Activated CD4-positive, alpha-beta T cell treated with anti-CD3 and anti-CD28 coated beads for 36 hours (primary cell): Measurements from ENCODE around the gene CALHM1. TPM values are rescaled to one million over a fixed set of nuclear protein-coding genes. Genes with fewer than 3 reads are reported as not detected.

Experiments
- ATAC-seq: fragments of 200-7000 bp; cut with Tn5 transposase; one replicate; pipeline ENCODE4 v1.10.0; 2021; ENCODE audit warnings: mild to moderate bottlenecking, moderate library complexity
- CTCF ChIA-PET: fragments of 350-600 bp; sonication (Branson Sonifier 250); formaldehyde crosslinking; loops from one replicate; lab custom pipeline; 2021; ENCODE audit warnings: antibody characterized with exemption; lab: Charles Lee
- POLR2A ChIA-PET: fragments of 350-600 bp; sonication (Branson Sonifier 250); formaldehyde crosslinking; loops from one replicate; lab custom pipeline; 2021; ENCODE audit warnings: antibody characterized with exemption, inconsistent platforms; lab: Charles Lee
- DNase-seq: peaks from one replicate; pipeline ENCODE4 v3.0.0-alpha.2; 2020
- H3K27ac Mint-ChIP-seq: one replicate; pipeline ENCODE4 v1.8.0; 2021; ENCODE audit warnings: mixed read lengths
- H3K27me3 Mint-ChIP-seq: one replicate; pipeline ENCODE4 v1.8.0; 2021; ENCODE audit warnings: mixed read lengths
- H3K36me3 Mint-ChIP-seq: one replicate; pipeline ENCODE4 v1.8.0; 2021; ENCODE audit warnings: low read depth, mixed read lengths
- H3K4me1 Mint-ChIP-seq: one replicate; pipeline ENCODE4 v1.8.0; 2021; ENCODE audit warnings: mixed read lengths
- H3K4me3 Mint-ChIP-seq: one replicate; pipeline ENCODE4 v1.8.0; 2021; ENCODE audit warnings: mild to moderate bottlenecking, moderate library complexity, mixed read lengths
- H3K9me3 Mint-ChIP-seq: one replicate; pipeline ENCODE4 v1.8.0; 2021; ENCODE audit warnings: low read depth, mixed read lengths
- intact Hi-C, 2 experiments: fragments of 100-400 bp; cut with DNase I in 1 of 2; cut with micrococcal nuclease in 1 of 2; formaldehyde crosslinking; loops; one replicate each; pipeline versions ENCODE4 v1.14.2 to v1.15.1; 2022 to 2024; cut with DNase I, micrococcal nuclease
- total RNA-seq, 2 experiments: library from RNA; stranded (reverse); gene quantifications; one replicate each; pipeline ENCODE4 v1.2.3, GENCODE V29; 2021

Gene CALHM1
- total RNA-seq, 2 experiments from 2014 or later, result not detected

- CTCF ChIA-PET, result no interaction called here
- intact Hi-C loops, result no loop called here
- Mint-ChIP-seq H3K4me1 (peaks cover 13% of the 10 kb centered on the region), H3K4me3 (no peak overlapping the region), H3K36me3 (peaks cover 62% of the 10 kb centered on the region), H3K27ac (no peak overlapping the region), H3K9me3 (no peaks in the 10 kb centered on the region), H3K27me3 (no peaks in the 10 kb centered on the region)
- no peak for DNase-seq
- POLR2A ChIA-PET, result no interaction called here
- ATAC-seq, result no peak
Measured at GRCh38 chr10:103444478-103444877, 14.2 kb downstream of the CALHM1 start.

GRCh38 chr10:103443475-103444185, 15.1 kb downstream of the CALHM1 start:
- Mint-ChIP-seq H3K9me3 (no peaks in the 10 kb centered on the region), H3K27me3 (no peaks in the 10 kb centered on the region), H3K27ac (no peak overlapping the region), H3K36me3 (peaks cover 62% of the 10 kb centered on the region), H3K4me1 (peaks cover 5% of the 10 kb centered on the region), H3K4me3 (no peak overlapping the region)
- ChIA-PET POLR2A (no interaction called here), CTCF (interaction anchor here (1.4 kb wide), 1 partner anchor 28 kb away, joined by 4 read pairs; no protein-coding TSS in a partner anchor)
- DNase-seq (no peak), ATAC-seq (no peak)
- intact Hi-C loops, result no loop called here

- H3K36me3 Mint-ChIP-seq, result peaks cover 61% of the 10 kb centered on the region
- DNase-seq, result no peak
- H3K27ac Mint-ChIP-seq, result no peak overlapping the region
- no peaks in the 10 kb centered on the region for H3K4me1 Mint-ChIP-seq
- CTCF ChIA-PET, result interaction anchor here (1.0 to 1.4 kb wide), 3 partner anchors 26 to 41 kb away, joined by 3 to 4 read pairs (median 4); no protein-coding TSS in a partner anchor
- no peak for ATAC-seq
- H3K9me3 Mint-ChIP-seq, result no peaks in the 10 kb centered on the region
- POLR2A ChIA-PET, result no interaction called here
- intact Hi-C loops, result no loop called here
- H3K27me3 Mint-ChIP-seq, result no peaks in the 10 kb centered on the region
- no peak overlapping the region for H3K4me3 Mint-ChIP-seq
Measured at GRCh38 chr10:103442031-103442461, 16.7 kb downstream of the CALHM1 start.

GRCh38 chr10:103441611-103442010, 17.1 kb downstream of the CALHM1 start:
- ChIA-PET POLR2A (no interaction called here), CTCF (interaction anchor here (1.0 to 1.2 kb wide), 2 partner anchors 33 to 41 kb away, joined by 3 to 4 read pairs; no protein-coding TSS in a partner anchor)
- DNase-seq (no peak), ATAC-seq (no peak)
- Mint-ChIP-seq H3K9me3 (no peaks in the 10 kb centered on the region), H3K27me3 (no peaks in the 10 kb centered on the region), H3K27ac (no peak overlapping the region), H3K36me3 (peaks cover 65% of the 10 kb centered on the region), H3K4me3 (no peak overlapping the region), H3K4me1 (no peaks in the 10 kb centered on the region)
- intact Hi-C loops, result no loop called here

- H3K27ac Mint-ChIP-seq, result no peak overlapping the region
- no peaks in the 10 kb centered on the region for H3K27me3 Mint-ChIP-seq
- CTCF ChIA-PET, result no interaction called here
- no peak overlapping the region for H3K4me3 Mint-ChIP-seq
- intact Hi-C loops, result no loop called here
- POLR2A ChIA-PET, result no interaction called here
- DNase-seq, result no peak
- ATAC-seq, result no peak
- peaks cover 65% of the 10 kb centered on the region for H3K36me3 Mint-ChIP-seq
- H3K4me1 Mint-ChIP-seq, result no peaks in the 10 kb centered on the region
- H3K9me3 Mint-ChIP-seq, result no peaks in the 10 kb centered on the region
Measured at GRCh38 chr10:103441206-103441605, 17.5 kb downstream of the CALHM1 start.

GRCh38 chr10:103440416-103440815, 18.3 kb downstream of the CALHM1 start:
- Mint-ChIP-seq H3K4me1 (no peaks in the 10 kb centered on the region), H3K27me3 (no peaks in the 10 kb centered on the region), H3K9me3 (no peaks in the 10 kb centered on the region), H3K27ac (no peak overlapping the region), H3K4me3 (no peak overlapping the region), H3K36me3 (peaks cover 66% of the 10 kb centered on the region)
- no peak for DNase-seq
- ChIA-PET CTCF (no interaction called here), POLR2A (no interaction called here)
- ATAC-seq, result no peak
- intact Hi-C loops, result no loop called here

GRCh38 chr10:103439776-103440175, 18.9 kb downstream of the CALHM1 start:
- H3K36me3 Mint-ChIP-seq, result peaks cover 63% of the 10 kb centered on the region
- POLR2A ChIA-PET, result no interaction called here
- H3K27me3 Mint-ChIP-seq, result no peaks in the 10 kb centered on the region
- no peak overlapping the region for H3K27ac Mint-ChIP-seq
- intact Hi-C loops, result no loop called here
- DNase-seq (no peak), ATAC-seq (no peak)
- no peaks in the 10 kb centered on the region for H3K9me3 Mint-ChIP-seq
- CTCF ChIA-PET, result no interaction called here
- no peaks in the 10 kb centered on the region for H3K4me1 Mint-ChIP-seq
- H3K4me3 Mint-ChIP-seq, result no peak overlapping the region

GRCh38 chr10:103433858-103434257, 24.8 kb downstream of the CALHM1 start:
- H3K27ac Mint-ChIP-seq, result no peak overlapping the region
- H3K4me3 Mint-ChIP-seq, result no peak overlapping the region
- H3K4me1 Mint-ChIP-seq, result peaks cover 19% of the 10 kb centered on the region
- no peaks in the 10 kb centered on the region for H3K9me3 Mint-ChIP-seq
- ATAC-seq, result no peak
- intact Hi-C loops, result no loop called here
- POLR2A ChIA-PET, result no interaction called here
- H3K36me3 Mint-ChIP-seq, result peaks cover 65% of the 10 kb centered on the region
- H3K27me3 Mint-ChIP-seq, result no peaks in the 10 kb centered on the region
- no peak for DNase-seq
- CTCF ChIA-PET, result interaction anchor here (0.7 kb wide), 1 partner anchor 131 kb away, joined by 3 read pairs; no protein-coding TSS in a partner anchor

GRCh38 chr10:103431902-103432301, 26.8 kb downstream of the CALHM1 start:
- DNase-seq (no peak), ATAC-seq (no peak)
- Mint-ChIP-seq H3K4me1 (peaks cover 38% of the 10 kb centered on the region), H3K27ac (no peak overlapping the region), H3K9me3 (no peaks in the 10 kb centered on the region), H3K4me3 (no peak overlapping the region), H3K36me3 (peaks cover 71% of the 10 kb centered on the region), H3K27me3 (no peaks in the 10 kb centered on the region)
- ChIA-PET POLR2A (no interaction called here), CTCF (interaction anchor here (1.0 kb wide), 1 partner anchor 14 kb away, joined by 3 read pairs; no protein-coding TSS in a partner anchor)
- intact Hi-C loops, result no loop called here

GRCh38 chr10:103429647-103430046, 29.1 kb downstream of the CALHM1 start:
- peak; percentile 48 for DNase-seq
- CTCF ChIA-PET, result no interaction called here
- intact Hi-C loops, result no loop called here

GRCh38 chr10:103428989-103429643, 29.6 kb downstream of the CALHM1 start:
- Mint-ChIP-seq H3K4me1 (peaks cover 38% of the 10 kb centered on the region), H3K4me3 (no peak overlapping the region), H3K27ac (peak overlapping the region; percentile 73), H3K9me3 (no peaks in the 10 kb centered on the region), H3K36me3 (peaks cover 75% of the 10 kb centered on the region), H3K27me3 (no peaks in the 10 kb centered on the region)
- ATAC-seq, result peak; percentile 72
- intact Hi-C loops, result no loop called here
- DNase-seq, result no peak
- ChIA-PET POLR2A (no interaction called here), CTCF (interaction anchor here (0.7 to 1.0 kb wide), 2 partner anchors 67 to 106 kb away, joined by 3 to 6 read pairs; no protein-coding TSS in a partner anchor)

More at GRCh38 chr10:103429647-103430046, 29.1 kb downstream of the CALHM1 start:
- Mint-ChIP-seq H3K4me1 (peaks cover 38% of the 10 kb centered on the region), H3K27ac (peak overlapping the region; percentile 44), H3K36me3 (peaks cover 69% of the 10 kb centered on the region), H3K9me3 (no peaks in the 10 kb centered on the region), H3K4me3 (no peak overlapping the region), H3K27me3 (no peaks in the 10 kb centered on the region)
- POLR2A ChIA-PET, result no interaction called here
- peak; percentile 81 for ATAC-seq

- Mint-ChIP-seq H3K27me3 (no peaks in the 10 kb centered on the region), H3K36me3 (peaks cover 80% of the 10 kb centered on the region), H3K27ac (no peak overlapping the region), H3K4me3 (no peak overlapping the region), H3K4me1 (peaks cover 38% of the 10 kb centered on the region), H3K9me3 (no peaks in the 10 kb centered on the region)
- CTCF ChIA-PET, result no interaction called here
- no peak for DNase-seq
- POLR2A ChIA-PET, result no interaction called here
- intact Hi-C loops, result no loop called here
- no peak for ATAC-seq
Measured at GRCh38 chr10:103427866-103428265, 30.8 kb downstream of the CALHM1 start.
